ENCODE data around the gene SDK1. TPM values are rescaled to one million over a fixed set of nuclear protein-coding genes. Genes with fewer than 3 reads are reported as not detected.

SDK1 gene
- total RNA-seq, 3 donors from 2014 or later (not counting 1 experiment from before 2014, with no cell fraction given): 0.05 to 0.11 TPM; not detected in 1

- no peak for TF ChIP-seq CTCF (IDR thresholded peaks at IDR 0.05)
- ATAC-seq: no peak
- Histone ChIP-seq H3K9me3 (ENCODE audit: control insufficient read depth, insufficient read depth, low read length) (no peaks in the 10 kb centered on the region), H3K36me3 (ENCODE audit: control insufficient read depth, insufficient read depth, low read length) (no peaks in the 10 kb centered on the region), H3K27me3 (ENCODE audit: control insufficient read depth, insufficient read depth, low read length) (no peaks in the 10 kb centered on the region), H3K4me3 (ENCODE audit: low read length) (no peak overlapping the region), H3K27ac (ENCODE audit: low read length) (no peak overlapping the region), H3K4me1 (ENCODE audit: control insufficient read depth, insufficient read depth, low read length) (no peaks in the 10 kb centered on the region)
- peaks cover 0 to 7% of the 10 kb centered on the region in 2 donors for H3K27me3 Mint-ChIP-seq (ENCODE audit: low read depth in 2 of 2)
- WGBS (ENCODE audit: insufficient coverage): no CpG with 5 or more reads among the region's 1 CpG
- DNase-seq: no peak
- intact Hi-C loops (cut with micrococcal nuclease): no loop called here
- no peak overlapping the region for H3K27ac Mint-ChIP-seq
- H3K4me1 Mint-ChIP-seq: no peaks in the 10 kb centered on the region
- no peak overlapping the region for H3K4me3 Mint-ChIP-seq
- no peaks in the 10 kb centered on the region for H3K9me3 Mint-ChIP-seq
- no peaks in the 10 kb centered on the region for H3K36me3 Mint-ChIP-seq
Observed at GRCh38 chr7:3274131-3274530, 26.9 kb upstream of the SDK1 start.

GRCh38 chr7:3277604-3278572 lies 23.2 kb upstream of the SDK1 start:
- no peak overlapping the region for H3K4me3 Mint-ChIP-seq
- H3K9me3 Mint-ChIP-seq: no peaks in the 10 kb centered on the region
- no peak for TF ChIP-seq CTCF (IDR thresholded peaks at IDR 0.05)
- H3K27ac Mint-ChIP-seq: no peak overlapping the region
- peaks cover 10 to 12% of the 10 kb centered on the region in 2 donors for H3K27me3 Mint-ChIP-seq (ENCODE audit: low read depth in 2 of 2)
- DNase-seq (no peak), ATAC-seq (no peak)
- no peaks in the 10 kb centered on the region for H3K36me3 ChIP-seq (ENCODE audit: control insufficient read depth, insufficient read depth, low read length)
- H3K36me3 Mint-ChIP-seq: no peaks in the 10 kb centered on the region
- WGBS (ENCODE audit: insufficient coverage): 60% methylated on average over 4 of the region's 4 CpGs
- no peaks in the 10 kb centered on the region for H3K27me3 ChIP-seq (ENCODE audit: control insufficient read depth, insufficient read depth, low read length)
- H3K4me1 Mint-ChIP-seq: no peaks in the 10 kb centered on the region
- H3K9me3 ChIP-seq (ENCODE audit: control insufficient read depth, insufficient read depth, low read length): no peaks in the 10 kb centered on the region
- no peak overlapping the region for H3K4me3 ChIP-seq (ENCODE audit: low read length)
- H3K27ac ChIP-seq (ENCODE audit: low read length): no peak overlapping the region
- no peaks in the 10 kb centered on the region for H3K4me1 ChIP-seq (ENCODE audit: control insufficient read depth, insufficient read depth, low read length)
- intact Hi-C loops (cut with micrococcal nuclease): no loop called here

GRCh38 chr7:3279147-3279818 lies 21.8 kb upstream of the SDK1 start:
- Histone ChIP-seq H3K4me3 (ENCODE audit: low read length) (no peak overlapping the region), H3K9me3 (ENCODE audit: control insufficient read depth, insufficient read depth, low read length) (no peaks in the 10 kb centered on the region), H3K27me3 (ENCODE audit: control insufficient read depth, insufficient read depth, low read length) (no peaks in the 10 kb centered on the region), H3K36me3 (ENCODE audit: control insufficient read depth, insufficient read depth, low read length) (no peaks in the 10 kb centered on the region), H3K27ac (ENCODE audit: low read length) (no peak overlapping the region), H3K4me1 (ENCODE audit: control insufficient read depth, insufficient read depth, low read length) (no peaks in the 10 kb centered on the region)
- H3K36me3 Mint-ChIP-seq: no peaks in the 10 kb centered on the region
- WGBS (ENCODE audit: insufficient coverage): 82% methylated on average over 3 of the region's 3 CpGs
- H3K27me3 Mint-ChIP-seq (ENCODE audit: low read depth in 2 of 2): peaks cover 10 to 14% of the 10 kb centered on the region in 2 donors
- ATAC-seq (no peak), DNase-seq (no peak)
- intact Hi-C loops (cut with micrococcal nuclease): no loop called here
- no peaks in the 10 kb centered on the region for H3K4me1 Mint-ChIP-seq
- H3K9me3 Mint-ChIP-seq: no peaks in the 10 kb centered on the region
- no peak overlapping the region for H3K4me3 Mint-ChIP-seq
- no peak overlapping the region for H3K27ac Mint-ChIP-seq
- no peak for TF ChIP-seq CTCF (IDR thresholded peaks at IDR 0.05)
